Stomach (tissue), 9 donors: Measurements from ENCODE around the gene UNC5B. TPM values are rescaled to one million over a fixed set of nuclear protein-coding genes. Genes with fewer than 3 reads are reported as not detected.

Experiments used
- DNase-seq, 2 donors: peaks; one replicate each; pipeline versions ENCODE4 v3.0.0 to v3.0.0-alpha.2; 2013 to 2019
- H3K27ac ChIP-seq, 5 donors: fragments of 200-600 bp in 4 of 5; sonication (generic) in 4 of 5; one replicate each; pipeline ENCODE4 v1.5.1; 2013 to 2019; ENCODE audit warnings: mild to moderate bottlenecking in 1 of 5, moderate library complexity in 1 of 5
- H3K27me3 ChIP-seq, 3 donors: fragments of 200-600 bp; sonication (generic); one replicate each; pipeline ENCODE4 v1.5.1; 2017 to 2019; ENCODE audit warnings: mixed run types in 1 of 3
- H3K36me3 ChIP-seq, 4 donors: fragments of 200-600 bp; sonication (generic); 1 replicate in 3 of 4; 2 replicates in 1 of 4; pipeline ENCODE4 v1.5.1; 2016 to 2019
- H3K4me1 ChIP-seq, 4 donors: fragments of 200-600 bp; sonication (generic); one replicate each; pipeline ENCODE4 v1.5.1; 2016 to 2019
- H3K4me3 ChIP-seq, 4 donors: fragments of 200-600 bp; sonication (generic) in 3 of 4; one replicate each; pipeline ENCODE4 v1.5.1; 2016 to 2019; ENCODE audit warnings: mild to moderate bottlenecking in 1 of 4
- H3K9me3 ChIP-seq, 4 donors: fragments of 200-600 bp; sonication (generic); one replicate each; pipeline ENCODE4 v1.5.1; 2016 to 2019
- EP300 ChIP-seq: sonication (generic); formaldehyde crosslinking; IDR thresholded peaks from one replicate; pipeline ENCODE4 v1.6.1; 2017; ENCODE audit warnings: antibody characterized with exemption
- POLR2A ChIP-seq, 4 donors: fragments of 450-650 bp; IDR thresholded peaks; one replicate each; pipeline ENCODE4 v1.6.1; 2016; ENCODE audit warnings: antibody characterized with exemption in 4 of 4, control low read depth in 2 of 4, mild to moderate bottlenecking in 1 of 4, moderate library complexity in 1 of 4
- POLR2AphosphoS5 ChIP-seq, 3 donors: sonication (generic); formaldehyde crosslinking; IDR thresholded peaks; one replicate each; pipeline ENCODE4 v1.6.1; 2016; ENCODE audit warnings: antibody characterized with exemption in 3 of 3
- WGBS, 5 donors: extraction: QIAGEN DNeasy Blood & Tissue Kit in 3 of 5; methylation state at CpG; one replicate each; pipeline versions ENCODE4 v1.1.5 to v1.1.7; 2013 to 2018; 5-methylcytosine and 5-hydroxymethylcytosine counted together
- intact Hi-C: fragments of 100-400 bp; cut with DNase I; formaldehyde crosslinking; loops from one replicate; pipeline ENCODE4 v1.15.1; 2023; ENCODE audit warnings: low total_unique reads
- polyA plus RNA-seq, 3 donors: library from polyadenylated mRNA; stranded (reverse); fragments of 200-250 nt; gene quantifications; one replicate each; pipeline ENCODE4 v1.2.3, GENCODE V29; 2013
- total RNA-seq, 5 donors: library from RNA; depleted of rRNA; stranded (reverse); fragments of >200 nt; gene quantifications; one replicate each; pipeline versions ENCODE4 v1.1.0 to v1.2.3, GENCODE V29; 2014 to 2016
- TF ChIP-seq, protein P1 (sequence below), 7 experiments: fragments of 450-650 bp in 4 of 7; fragments of 200-600 bp in 3 of 7; sonication (generic) in 3 of 7; IDR thresholded peaks; one replicate each; pipeline ENCODE4 v1.5.1; 2016 to 2019; ENCODE audit warnings: antibody characterized with exemption in 7 of 7, control low read depth in 2 of 7, mild to moderate bottlenecking in 1 of 7
- donor health status: healthy with polysubstance abuse.
- donor health status: Bipolar disorder and iron deficiency.
- donor health status: healthy.

UNC5B gene
- total and polyA plus RNA-seq, 8 donors = 1.4 to 42.9 (median 5.7) TPM

- H3K4me3 ChIP-seq = no peak overlapping the region
- no peak for DNase-seq
- H3K4me1 ChIP-seq = no peaks in the 10 kb centered on the region
- intact Hi-C loops = no loop called here
- peaks cover 0 to 82% (median 59%) of the 10 kb centered on the region in 4 donors for H3K36me3 ChIP-seq
- H3K9me3 ChIP-seq = no peaks in the 10 kb centered on the region
- no peaks in the 10 kb centered on the region for H3K27me3 ChIP-seq
- 78 to 90% (median 87%) methylated on average over 10 to 15 of the region's 15 CpGs for WGBS, 5 donors
- TF ChIP-seq POLR2AphosphoS5 (IDR thresholded peaks at IDR 0.05) = no peak
- TF ChIP-seq, protein P1, sequence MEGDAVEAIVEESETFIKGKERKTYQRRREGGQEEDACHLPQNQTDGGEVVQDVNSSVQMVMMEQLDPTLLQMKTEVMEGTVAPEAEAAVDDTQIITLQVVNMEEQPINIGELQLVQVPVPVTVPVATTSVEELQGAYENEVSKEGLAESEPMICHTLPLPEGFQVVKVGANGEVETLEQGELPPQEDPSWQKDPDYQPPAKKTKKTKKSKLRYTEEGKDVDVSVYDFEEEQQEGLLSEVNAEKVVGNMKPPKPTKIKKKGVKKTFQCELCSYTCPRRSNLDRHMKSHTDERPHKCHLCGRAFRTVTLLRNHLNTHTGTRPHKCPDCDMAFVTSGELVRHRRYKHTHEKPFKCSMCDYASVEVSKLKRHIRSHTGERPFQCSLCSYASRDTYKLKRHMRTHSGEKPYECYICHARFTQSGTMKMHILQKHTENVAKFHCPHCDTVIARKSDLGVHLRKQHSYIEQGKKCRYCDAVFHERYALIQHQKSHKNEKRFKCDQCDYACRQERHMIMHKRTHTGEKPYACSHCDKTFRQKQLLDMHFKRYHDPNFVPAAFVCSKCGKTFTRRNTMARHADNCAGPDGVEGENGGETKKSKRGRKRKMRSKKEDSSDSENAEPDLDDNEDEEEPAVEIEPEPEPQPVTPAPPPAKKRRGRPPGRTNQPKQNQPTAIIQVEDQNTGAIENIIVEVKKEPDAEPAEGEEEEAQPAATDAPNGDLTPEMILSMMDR (IDR thresholded peaks at IDR 0.05) = no peak
- no peak overlapping the region for H3K27ac ChIP-seq
These were observed 76.1 kb downstream of the UNC5B start for GRCh38 chr10:71288461-71288860.

DNA sequence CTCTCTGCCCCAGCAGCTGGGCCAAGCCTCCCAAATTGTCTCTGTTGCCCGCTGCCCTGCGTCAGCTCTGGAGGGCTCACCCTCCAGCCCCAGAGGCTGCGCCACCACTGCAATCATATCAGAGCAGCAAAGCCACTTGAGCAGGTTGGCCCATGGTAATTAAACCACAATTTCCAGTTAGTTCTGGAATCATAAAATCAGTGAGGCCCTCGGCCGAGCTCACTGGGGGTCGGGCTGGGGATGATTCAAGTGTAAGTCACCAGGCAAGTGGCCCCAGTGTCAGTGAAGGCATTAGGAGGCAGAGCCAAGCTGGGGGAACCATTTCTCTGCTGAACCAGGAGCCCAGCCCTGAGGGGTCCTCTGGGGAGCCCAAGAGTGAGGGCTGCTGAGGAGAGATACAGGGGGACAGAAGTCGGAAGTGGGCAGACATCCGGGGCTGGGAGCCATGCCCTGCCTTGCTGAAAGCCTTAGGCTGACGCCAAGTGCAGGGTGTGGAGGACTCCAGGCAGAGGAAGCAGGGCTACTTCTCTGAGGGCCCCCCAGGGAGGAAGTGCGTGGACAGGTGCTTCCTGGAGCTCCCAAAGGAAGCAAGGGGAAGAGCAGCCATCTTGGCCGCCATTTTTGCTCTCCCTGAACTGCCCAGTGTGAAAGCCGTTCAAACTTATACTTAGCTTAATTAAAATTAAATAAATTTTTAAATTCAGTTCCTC, 77.2 kb downstream of the UNC5B start:
- intact Hi-C loops = no loop called here
- TF ChIP-seq, protein P1 (IDR thresholded peaks at IDR 0.05) = no peak
- TF ChIP-seq EP300 (no peak), POLR2A (IDR thresholded peaks at IDR 0.05) (no peak)
- H3K27ac ChIP-seq = no peak overlapping the region
- no peaks in the 10 kb centered on the region for H3K9me3 ChIP-seq
- 77 to 88% (median 80%) methylated on average over 11 to 12 of the region's 12 CpGs for WGBS, 5 donors
- H3K4me3 ChIP-seq = no peak overlapping the region
- DNase-seq = no peak
- no peaks in the 10 kb centered on the region for H3K4me1 ChIP-seq
- peaks cover 3 to 85% (median 66%) of the 10 kb centered on the region in 4 donors for H3K36me3 ChIP-seq
- no peaks in the 10 kb centered on the region for H3K27me3 ChIP-seq

DNA sequence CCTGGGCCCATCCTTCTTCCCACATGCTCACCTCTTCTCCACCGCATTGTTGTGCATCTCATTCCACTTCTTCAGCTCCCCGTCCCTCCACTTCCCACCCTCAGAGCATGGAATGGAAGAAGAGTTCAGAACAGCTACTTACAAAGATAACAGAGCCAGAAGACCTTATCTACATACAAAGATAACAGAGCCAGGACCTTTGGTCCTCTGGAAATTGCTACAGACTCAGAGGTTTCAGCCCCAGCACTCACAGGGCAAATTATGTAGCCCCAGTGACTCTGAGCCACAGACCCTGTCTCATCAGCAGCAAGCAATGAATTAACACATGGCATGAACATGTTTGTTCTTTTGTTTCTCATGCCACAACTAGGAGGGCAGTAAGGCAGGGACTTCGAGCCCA, 78.0 kb downstream of the UNC5B start:
- intact Hi-C loops = no loop called here
- DNase-seq = no peak
- Histone ChIP-seq H3K27ac (no peak overlapping the region), H3K4me3 (no peak overlapping the region), H3K9me3 (no peaks in the 10 kb centered on the region), H3K4me1 (no peaks in the 10 kb centered on the region), H3K27me3 (no peaks in the 10 kb centered on the region), H3K36me3 (peaks cover 6 to 88% (median 71%) of the 10 kb centered on the region in 4 donors)
- WGBS, 5 donors = 72 to 92% (median 88%) methylated on average over 3 of the region's 3 CpGs
- TF ChIP-seq POLR2A (IDR thresholded peaks at IDR 0.05) (no peak), EP300 (no peak), POLR2AphosphoS5 (IDR thresholded peaks at IDR 0.05) (no peak)
- TF ChIP-seq, protein P1 (IDR thresholded peaks at IDR 0.05) = no peak

DNA sequence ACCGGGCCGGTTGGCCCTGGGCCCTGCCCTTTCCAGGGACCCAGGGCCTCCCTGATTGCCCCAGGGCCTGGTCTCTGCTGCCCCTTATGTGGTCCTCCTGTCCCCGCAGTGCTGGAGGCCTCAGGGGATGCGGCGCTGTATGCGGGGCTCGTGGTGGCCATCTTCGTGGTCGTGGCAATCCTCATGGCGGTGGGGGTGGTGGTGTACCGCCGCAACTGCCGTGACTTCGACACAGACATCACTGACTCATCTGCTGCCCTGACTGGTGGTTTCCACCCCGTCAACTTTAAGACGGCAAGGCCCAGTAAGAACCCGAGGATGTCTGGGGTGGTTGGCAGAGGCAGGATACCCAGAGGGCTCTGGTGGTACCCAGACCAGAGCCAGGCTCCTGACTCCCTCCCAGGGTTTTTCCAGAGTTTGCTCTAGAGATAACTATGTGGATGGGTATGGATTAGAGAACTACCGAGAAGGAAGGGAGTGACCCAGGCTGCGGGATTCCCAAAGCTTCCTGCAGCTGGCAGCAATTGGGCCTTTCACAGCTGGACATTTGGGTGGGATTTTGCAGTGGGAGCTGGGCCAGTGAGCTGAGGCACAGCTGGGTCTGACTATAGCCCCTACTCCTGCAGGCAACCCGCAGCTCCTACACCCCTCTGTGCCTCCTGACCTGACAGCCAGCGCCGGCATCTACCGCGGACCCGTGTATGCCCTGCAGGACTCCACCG, 78.6 kb downstream of the UNC5B start:
- no peaks in the 10 kb centered on the region for H3K27me3 ChIP-seq
- H3K27ac ChIP-seq = no peak overlapping the region
- DNase-seq = no peak
- no peak overlapping the region for H3K4me3 ChIP-seq
- 84 to 95% (median 88%) methylated on average over 17 to 26 of the region's 26 CpGs for WGBS, 5 donors
- peaks cover 6 to 88% (median 73%) of the 10 kb centered on the region in 4 donors for H3K36me3 ChIP-seq
- TF ChIP-seq, protein P1 (IDR thresholded peaks at IDR 0.05) = no peak
- TF ChIP-seq EP300 = no peak
- no peak for TF ChIP-seq POLR2AphosphoS5 (IDR thresholded peaks at IDR 0.05)
- no peak for TF ChIP-seq POLR2A (IDR thresholded peaks at IDR 0.05)
- intact Hi-C loops = no loop called here
- no peaks in the 10 kb centered on the region for H3K9me3 ChIP-seq
- H3K4me1 ChIP-seq = no peaks in the 10 kb centered on the region
